K562 (cell line): Measurements from ENCODE around the gene ZNF516. TPM values are rescaled to one million over a fixed set of nuclear protein-coding genes. Genes with fewer than 3 reads are reported as not detected.

Source experiments
- ATAC-seq: fragments of 200-7000 bp; cut with Tn5 transposase; 3 replicates; pipeline ENCODE4 v1.9.1; 2020; ENCODE audit warnings: moderate library complexity
- BruUV-seq: library from RNA; stranded (reverse); fragments of 400-500 nt; replicated peaks from 2 replicates; lab custom pipeline; 2021; lab: Mats Ljungman, UMichigan
- CTCF ChIA-PET: fragments of 300-600 bp; formaldehyde crosslinking; extraction: SDS; loops from one replicate; lab custom pipeline; 2021; ENCODE audit warnings: low intra/inter-chr PET ratio; lab: Yijun Ruan, JAX
- POLR2A ChIA-PET: fragments of 300-600, 350-650 bp; sonication (Branson Sonifier 250); formaldehyde crosslinking; extraction: SDS; loops from one replicate; lab custom pipeline; 2021; ENCODE audit warnings: antibody characterized with exemption, inconsistent platforms; lab: Yijun Ruan, JAX
- DNase-seq, 4 experiments: peaks; one replicate each; pipeline versions ENCODE4 v3.0.0 to v3.0.0-alpha.2; 2011 to 2018; ENCODE audit warnings: low spot score in 3 of 4, mixed read lengths in 3 of 4; ENCODE audit errors: extremely low read depth in 1 of 4
- FAIRE-seq: peaks from 2 replicates; lab custom pipeline; 2011; peaks lifted over from hg19 to GRCh38; lab: Jason Lieb, UNC
- H2AFZ ChIP-seq: 2 replicates; pipeline ENCODE4 v1.6.0; 2011; ENCODE audit warnings: low read depth, low read length, control low read depth, inconsistent platforms
- H3K27ac ChIP-seq: fragments of 200-600 bp; 3 replicates; pipeline ENCODE4 v1.8.0; 2011; ENCODE audit warnings: low read depth, mild to moderate bottlenecking, control low read depth, inconsistent platforms, low read length, moderate library complexity, mixed read lengths; ENCODE audit errors: extremely low read depth
- H3K27me3 ChIP-seq, 2 experiments: fragments of 300-600 bp in 1 of 2; 2 replicates in 1 of 2; 3 replicates in 1 of 2; pipeline versions ENCODE4 v1.6.0 to v1.8.0; 2011; ENCODE audit warnings: inconsistent platforms in 2 of 2, low read length in 2 of 2, mild to moderate bottlenecking in 1 of 2, mixed read lengths in 1 of 2, moderate library complexity in 1 of 2; ENCODE audit not compliant: control insufficient read depth in 2 of 2, insufficient read depth in 2 of 2
- H3K36me3 ChIP-seq: fragments of 300-600 bp; 3 replicates; pipeline ENCODE4 v1.8.0; 2011; ENCODE audit warnings: mild to moderate bottlenecking, low read length, inconsistent platforms; ENCODE audit not compliant: control insufficient read depth, insufficient read depth
- H3K4me1 ChIP-seq, 2 experiments: fragments of 200-600 bp in 1 of 2; replicated peaks in 1 of 2; 2 replicates in 1 of 2; 3 replicates in 1 of 2; pipeline versions ENCODE4 v1.5.1 to v1.8.0; 2011; ENCODE audit warnings: inconsistent platforms in 2 of 2, low read length in 2 of 2, mild to moderate bottlenecking in 1 of 2, mixed read lengths in 1 of 2, moderate library complexity in 1 of 2; ENCODE audit not compliant: control insufficient read depth in 2 of 2, insufficient read depth in 2 of 2
- H3K4me2 ChIP-seq: 2 replicates; pipeline ENCODE4 v1.6.1; 2011; ENCODE audit warnings: low read length, control low read depth, inconsistent platforms, mixed read lengths; ENCODE audit not compliant: insufficient read depth
- H3K4me3 ChIP-seq: fragments of 200-600 bp; sonication (generic), shearing (Covaris generic); 2 replicates; pipeline ENCODE4 v1.5.1; 2016; ENCODE audit warnings: control low read depth, inconsistent platforms
- H3K79me2 ChIP-seq: fragments of 200-600 bp; 3 replicates; pipeline ENCODE4 v1.8.0; 2011; ENCODE audit warnings: low read length, inconsistent platforms; ENCODE audit not compliant: control insufficient read depth, insufficient read depth
- H3K9ac ChIP-seq, 2 experiments: 2 replicates each; pipeline versions ENCODE4 v1.6.0 to v1.6.1; 2011; ENCODE audit warnings: low read depth in 2 of 2, low read length in 2 of 2, control low read depth in 1 of 2, inconsistent platforms in 1 of 2, mild to moderate bottlenecking in 1 of 2, mixed read lengths in 1 of 2; ENCODE audit not compliant: insufficient read depth in 1 of 2
- H3K9me1 ChIP-seq: one replicate; pipeline ENCODE4 v1.6.0; 2011; ENCODE audit warnings: inconsistent platforms, mild to moderate bottlenecking, low read length, moderate library complexity; ENCODE audit not compliant: control insufficient read depth, insufficient read depth
- H3K9me3 ChIP-seq: replicated peaks from 2 replicates; pipeline ENCODE4 v1.5.1; 2011; ENCODE audit warnings: low read depth, low read length, inconsistent platforms; ENCODE audit not compliant: control insufficient read depth, insufficient read depth
- H4K20me1 ChIP-seq: replicated peaks from 2 replicates; pipeline ENCODE4 v1.6.1; 2011; ENCODE audit warnings: low read length, inconsistent platforms, mixed read lengths; ENCODE audit not compliant: control insufficient read depth, insufficient read depth
- BDP1 ChIP-seq: IDR thresholded peaks from 3 replicates; pipeline ENCODE4 v1.6.1; 2011; ENCODE audit not compliant: insufficient read length, insufficient read depth
- CCNT2 ChIP-seq: IDR thresholded peaks from 2 replicates; pipeline ENCODE4 v1.6.1; 2011; ENCODE audit warnings: borderline replicate concordance, low read depth, mild to moderate bottlenecking, moderate library complexity, mixed read lengths, low read length; ENCODE audit not compliant: insufficient read length; ENCODE audit errors: extremely low read depth
- DLX4 ChIP-seq: fragments of 250-450 bp; sonication (Bioruptor Pico); IDR thresholded peaks from 2 replicates; pipeline ENCODE4 v1.6.1; 2021; ENCODE audit warnings: mild to moderate bottlenecking
- ETV5 ChIP-seq: sonication (generic); formaldehyde crosslinking; IDR thresholded peaks from 2 replicates; pipeline ENCODE4 v1.4.0; 2020; ENCODE audit warnings: low read depth, mild to moderate bottlenecking, missing genetic modification reagents
- HCFC1 ChIP-seq: IDR thresholded peaks from 2 replicates; pipeline ENCODE4 v1.6.1; 2012; ENCODE audit warnings: low read depth, low read length, improper control_type of control experiment
- JUND ChIP-seq, 2 experiments: IDR thresholded peaks; 2 replicates in 1 of 2; 3 replicates in 1 of 2; pipeline ENCODE4 v1.6.1; 2011; ENCODE audit warnings: borderline replicate concordance in 2 of 2, low read depth in 2 of 2, low read length in 2 of 2, improper control_type of control experiment in 1 of 2, missing biosample characterization in 1 of 2, missing genetic modification characterization in 1 of 2, missing genetic modification reagents in 1 of 2
- NFIX ChIP-seq: fragments of 250-450 bp; sonication (Bioruptor Pico); IDR thresholded peaks from 2 replicates; pipeline ENCODE4 v1.4.0; 2020; ENCODE audit warnings: low read depth, mild to moderate bottlenecking, moderate library complexity
- NRF1 ChIP-seq, 2 experiments: fragments of 450-650 bp; IDR thresholded peaks in 1 of 2; conservative IDR thresholded peaks in 1 of 2; 2 replicates each; pipeline ENCODE4 v1.6.1; 2014; ENCODE audit warnings: mild to moderate bottlenecking in 2 of 2
- TFAM ChIP-seq: fragments of 250-450 bp; sonication (Bioruptor Pico); conservative IDR thresholded peaks from 2 replicates; pipeline ENCODE4 v1.5.0; 2021; ENCODE audit warnings: mild to moderate bottlenecking, moderate library complexity
- ZNF143 ChIP-seq: sonication (generic); formaldehyde crosslinking; IDR thresholded peaks from 2 replicates; pipeline ENCODE4 v1.9.0; 2022; ENCODE audit warnings: mild to moderate bottlenecking, missing genetic modification reagents
- ZNF561 ChIP-seq: fragments of 450-650 bp; formaldehyde crosslinking; conservative IDR thresholded peaks from 2 replicates; pipeline ENCODE4 v1.4.0; 2020; ENCODE audit warnings: mild to moderate bottlenecking, moderate library complexity
- WGBS: fragments of 100-300 bp; shearing (Covaris generic); methylation state at CpG from one replicate; pipeline ENCODE4 v1.1.6; 2016; ENCODE audit warnings: low coverage, mixed read lengths; ENCODE audit not compliant: insufficient coverage; ENCODE audit errors: missing lambda C conversion rate; 5-methylcytosine and 5-hydroxymethylcytosine counted together
- in situ Hi-C: fragments of 300-500 bp; cut with MboI; formaldehyde crosslinking; loops from 4 replicates; pipeline ENCODE4 v1.15.0; 2018; ENCODE audit warnings: inconsistent platforms, mixed read lengths
- intact Hi-C: fragments of 100-400 bp; cut with micrococcal nuclease; formaldehyde crosslinking; loops from 2 replicates; pipeline ENCODE4 v1.14.2; 2022
- polyA plus RNA-seq, 8 experiments: library from polyadenylated mRNA; depleted of rRNA in 4 of 8; stranded (reverse) in 5 of 8; unstranded in 3 of 8; fragments of >200 nt; fragmentation: Nextera tagmentation in 2 of 8; fragmentation: Illumina TruSeq in 1 of 8; extraction: Ambion mirVana in 2 of 8; extraction: Trizol in 1 of 8; gene quantifications; 2 replicates each; pipeline versions ENCODE4 v1.2.1 to v1.2.3, GENCODE V29; 2011 to 2014; ENCODE audit warnings: inconsistent platforms in 1 of 8, missing spikeins in 1 of 8
- total RNA-seq, 7 experiments: library from RNA; depleted of rRNA in 6 of 7; stranded (reverse); fragments of >200 nt in 6 of 7; fragmentation: Illumina TruSeq in 2 of 7; extraction: Trizol in 2 of 7; gene quantifications; 2 replicates each; pipeline versions ENCODE4 v1.2.1 to v1.2.3, GENCODE V29; 2011 to 2021; ENCODE audit warnings: low replicate concordance in 1 of 7
- TF ChIP-seq, protein P1 (sequence below): fragments of 450-650 bp; IDR thresholded peaks from 2 replicates; pipeline ENCODE4 v1.6.1; 2017; ENCODE audit warnings: mild to moderate bottlenecking, moderate library complexity
- TF ChIP-seq, protein P2 (sequence below): fragments of 250-450 bp; sonication (Bioruptor Pico); IDR thresholded peaks from 2 replicates; pipeline ENCODE4 v1.5.0; 2021
- TF ChIP-seq, protein P3 (sequence below): fragments of 200-800 bp; sonication (Bioruptor generic); IDR thresholded peaks from 2 replicates; pipeline ENCODE4 v1.6.1; 2017; ENCODE audit warnings: missing genetic modification characterization, missing compliant biosample characterization

ZNF516 gene
- total and polyA plus RNA-seq, 9 of the 15 experiments (the other 6 are each of a cell fraction or from before 2014, with no cell fraction given): 0.04 to 0.20 (median 0.08) TPM; not detected in 3

GRCh38 chr18:76493213-76494161 is 1.6 kb downstream of the ZNF516 start:
- Histone ChIP-seq H3K27ac (no peak overlapping the region), H3K79me2 (no peaks in the 10 kb centered on the region), H3K9me1 (no peaks in the 10 kb centered on the region), H3K36me3 (no peaks in the 10 kb centered on the region), H3K4me3 (peak overlapping the region; percentile 34), H3K4me1 (peaks cover 2 to 26% of the 10 kb centered on the region in 2 experiments; a peak in 2 of 5 replicates), H3K4me2 (peak overlapping the region; percentile 66), H3K27me3 (no peaks in the 10 kb centered on the region; a peak in 2 of 5 replicates), H2AFZ (peak overlapping the region; percentile 70; the same call in 1 of the 2 replicates), H3K9me3 (no peaks in the 10 kb centered on the region), H4K20me1 (0 out of 2 replicates have a peak, but pooled peaks cover 3% of the 10 kb centered on the region), H3K9ac (no peak overlapping the region)
- 4% methylated on average over 18 of the region's 31 CpGs for WGBS
- DNase-seq: peak; percentile 8 to 40 (median 19)
- no TSS peak for BruUV-seq
- ChIA-PET CTCF (no interaction called here), POLR2A (interaction anchor here (1.2 kb wide), 1 partner anchor 9 kb away, joined by 4 read pairs; no protein-coding TSS in a partner anchor)
- TF ChIP-seq CCNT2 (no peak), NFIX (no peak), HCFC1 (no peak), ZNF561 (CRISPR knock-in tag) (no peak), ZNF143 (CRISPR knock-in tag) (no peak), DLX4 (no peak), TFAM (CRISPR knock-in tag) (no peak), NRF1 (conservative IDR thresholded peaks at IDR 0.05 in 1 of 2, IDR thresholded peaks at IDR 0.05 in 1 of 2) (peak; percentile 41 to 46), BDP1 (no peak), ETV5 (CRISPR knock-in tag) (no peak), JUND (IDR thresholded peaks at IDR 0.05; ENCODE audit: borderline replicate concordance, low read depth, low read length) (no peak), JUND (tag; IDR thresholded peaks at IDR 0.05; ENCODE audit: borderline replicate concordance, low read depth, low read length) (no peak)
- TF ChIP-seq, protein P1, sequence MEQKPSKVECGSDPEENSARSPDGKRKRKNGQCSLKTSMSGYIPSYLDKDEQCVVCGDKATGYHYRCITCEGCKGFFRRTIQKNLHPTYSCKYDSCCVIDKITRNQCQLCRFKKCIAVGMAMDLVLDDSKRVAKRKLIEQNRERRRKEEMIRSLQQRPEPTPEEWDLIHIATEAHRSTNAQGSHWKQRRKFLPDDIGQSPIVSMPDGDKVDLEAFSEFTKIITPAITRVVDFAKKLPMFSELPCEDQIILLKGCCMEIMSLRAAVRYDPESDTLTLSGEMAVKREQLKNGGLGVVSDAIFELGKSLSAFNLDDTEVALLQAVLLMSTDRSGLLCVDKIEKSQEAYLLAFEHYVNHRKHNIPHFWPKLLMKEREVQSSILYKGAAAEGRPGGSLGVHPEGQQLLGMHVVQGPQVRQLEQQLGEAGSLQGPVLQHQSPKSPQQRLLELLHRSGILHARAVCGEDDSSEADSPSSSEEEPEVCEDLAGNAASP: no peak
- TF ChIP-seq, protein P2, sequence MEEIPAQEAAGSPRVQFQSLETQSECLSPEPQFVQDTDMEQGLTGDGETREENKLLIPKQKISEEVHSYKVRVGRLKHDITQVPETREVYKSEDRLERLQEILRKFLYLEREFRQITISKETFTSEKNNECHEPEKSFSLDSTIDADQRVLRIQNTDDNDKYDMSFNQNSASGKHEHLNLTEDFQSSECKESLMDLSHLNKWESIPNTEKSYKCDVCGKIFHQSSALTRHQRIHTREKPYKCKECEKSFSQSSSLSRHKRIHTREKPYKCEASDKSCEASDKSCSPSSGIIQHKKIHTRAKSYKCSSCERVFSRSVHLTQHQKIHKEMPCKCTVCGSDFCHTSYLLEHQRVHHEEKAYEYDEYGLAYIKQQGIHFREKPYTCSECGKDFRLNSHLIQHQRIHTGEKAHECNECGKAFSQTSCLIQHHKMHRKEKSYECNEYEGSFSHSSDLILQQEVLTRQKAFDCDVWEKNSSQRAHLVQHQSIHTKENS (CRISPR knock-in tag): no peak
- TF ChIP-seq, protein P3, sequence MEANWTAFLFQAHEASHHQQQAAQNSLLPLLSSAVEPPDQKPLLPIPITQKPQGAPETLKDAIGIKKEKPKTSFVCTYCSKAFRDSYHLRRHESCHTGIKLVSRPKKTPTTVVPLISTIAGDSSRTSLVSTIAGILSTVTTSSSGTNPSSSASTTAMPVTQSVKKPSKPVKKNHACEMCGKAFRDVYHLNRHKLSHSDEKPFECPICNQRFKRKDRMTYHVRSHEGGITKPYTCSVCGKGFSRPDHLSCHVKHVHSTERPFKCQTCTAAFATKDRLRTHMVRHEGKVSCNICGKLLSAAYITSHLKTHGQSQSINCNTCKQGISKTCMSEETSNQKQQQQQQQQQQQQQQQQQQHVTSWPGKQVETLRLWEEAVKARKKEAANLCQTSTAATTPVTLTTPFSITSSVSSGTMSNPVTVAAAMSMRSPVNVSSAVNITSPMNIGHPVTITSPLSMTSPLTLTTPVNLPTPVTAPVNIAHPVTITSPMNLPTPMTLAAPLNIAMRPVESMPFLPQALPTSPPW (CRISPR knock-in tag): peak; percentile 91
- FAIRE-seq: no peak
- peak; percentile 50 for ATAC-seq
- in situ Hi-C loops: no loop called here
- intact Hi-C loops: no loop called here
